NOMO-1 (cell line): ENCODE measurements around the gene WDR6.

Experiments used
- DNase-seq, 2 experiments: peaks; one replicate each; lab custom pipeline; 2025; ENCODE audit not compliant: unreplicated experiment in 2 of 2; lab: John Stamatoyannopoulos, UW

The WDR6 gene

DNA sequence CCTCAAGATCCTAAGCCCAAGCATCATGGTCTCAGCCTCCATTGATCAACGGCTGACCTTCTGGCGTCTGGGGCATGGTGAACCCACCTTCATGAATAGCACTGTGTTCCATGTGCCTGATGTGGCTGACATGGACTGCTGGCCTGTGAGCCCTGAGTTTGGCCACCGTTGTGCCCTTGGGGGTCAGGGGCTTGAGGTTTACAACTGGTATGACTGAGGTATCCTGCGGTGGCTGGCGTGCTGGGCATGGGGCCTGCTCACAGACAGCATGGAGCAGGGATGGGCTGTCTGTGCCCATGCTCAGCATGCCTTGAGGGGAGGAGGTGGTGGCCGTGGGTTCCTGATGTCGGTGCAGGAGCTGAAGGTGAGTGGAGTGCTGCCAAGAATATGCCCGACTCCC lies 7.9 kb downstream of the WDR6 start:
- DNase-seq = no peak

DNA sequence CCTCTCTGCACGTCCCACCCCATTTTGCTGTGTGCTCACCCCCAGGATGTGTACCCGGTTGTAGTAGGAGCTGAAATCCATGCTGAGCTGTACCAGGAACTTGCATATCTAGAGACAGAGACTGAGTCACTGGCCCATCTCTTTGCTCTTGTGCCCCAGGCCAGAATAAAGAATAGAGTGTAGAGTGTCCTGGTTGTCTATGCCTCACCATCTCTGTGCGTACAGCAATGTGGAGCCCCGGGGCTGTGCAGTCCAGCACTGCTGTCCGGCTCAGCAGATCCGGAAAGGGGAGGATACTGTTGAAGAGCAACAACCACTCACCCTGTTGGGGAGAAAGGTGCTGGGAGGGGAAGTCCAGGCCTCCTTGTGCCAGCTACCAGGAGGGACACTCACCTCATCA lies 8.6 kb downstream of the WDR6 start:
- no peak for DNase-seq

GRCh38 chr3:49016414-49017228 lies 9.4 kb downstream of the WDR6 start:
- no peak for DNase-seq

DNA sequence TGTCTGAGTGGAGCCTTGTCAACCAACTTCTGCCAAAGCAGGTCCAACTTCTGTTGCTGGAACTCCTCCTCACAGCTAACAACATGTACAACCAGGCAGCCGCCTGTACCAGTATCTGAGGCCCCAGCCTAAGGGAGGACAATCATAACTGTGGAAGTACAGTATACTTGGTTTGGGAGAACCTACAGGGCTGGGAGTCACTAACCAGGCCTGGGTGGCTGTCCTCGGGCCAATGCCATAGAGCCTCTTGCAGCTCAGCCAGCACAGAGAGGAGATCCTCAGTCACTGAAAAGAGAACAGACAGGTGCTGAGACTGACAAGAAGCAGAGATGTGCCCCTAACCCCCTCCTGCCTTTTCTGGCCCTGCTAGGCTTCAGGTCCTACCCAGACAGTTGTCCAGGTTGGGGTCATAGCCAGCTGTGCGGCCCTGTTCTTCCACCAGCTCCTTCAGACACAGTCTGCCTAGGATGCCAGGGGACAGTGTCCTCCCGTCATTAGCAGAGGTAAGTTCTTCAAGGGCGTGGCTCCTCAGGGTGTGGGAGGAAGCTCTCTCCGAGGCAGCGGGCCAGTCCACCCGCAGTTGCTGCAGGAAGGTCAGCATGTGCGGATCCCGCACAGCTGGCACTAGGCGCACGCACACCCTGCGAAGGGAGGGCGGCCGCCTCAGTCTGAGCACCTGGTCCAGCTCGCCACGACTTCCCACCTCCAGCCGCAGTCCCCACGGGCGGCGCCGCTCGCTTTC lies 10.2 kb downstream of the WDR6 start:
- peak; percentile 49 to 67 for DNase-seq

GRCh38 chr3:49017971-49018706 lies 10.9 kb downstream of the WDR6 start, which contains the start of gene DALRD3:
Gene DALRD3, minus strand, starts transcription at chr3:49018580. Its CDS starts 16 bp downstream, at chr3:49018564.
- peak; percentile 73 to 86 for DNase-seq

- DNase-seq = peak in 1 of 2 experiments; percentile 61
Measured at GRCh38 chr3:49018707-49019006, 11.5 kb downstream of the WDR6 start.

DNA sequence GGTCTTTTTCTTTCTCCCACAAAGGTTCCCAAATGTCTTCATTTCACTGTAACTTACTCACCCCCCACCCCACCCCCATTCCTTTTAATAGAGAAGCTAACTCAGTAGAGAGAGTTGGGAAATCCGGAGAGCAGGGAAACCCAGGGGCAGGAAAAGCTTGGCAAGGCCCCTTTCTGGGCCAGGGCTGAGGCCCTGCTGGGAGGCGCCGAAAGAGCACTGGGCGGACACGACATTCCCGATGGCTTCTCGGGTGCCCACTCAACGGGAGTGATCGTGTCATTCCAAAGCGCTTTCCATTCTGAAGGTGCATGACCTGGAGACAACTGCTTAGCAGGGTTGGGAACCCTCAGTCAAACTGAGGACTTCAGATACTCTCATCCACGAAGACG lies 12.7 kb downstream of the WDR6 start:
- no peak for DNase-seq

DNA sequence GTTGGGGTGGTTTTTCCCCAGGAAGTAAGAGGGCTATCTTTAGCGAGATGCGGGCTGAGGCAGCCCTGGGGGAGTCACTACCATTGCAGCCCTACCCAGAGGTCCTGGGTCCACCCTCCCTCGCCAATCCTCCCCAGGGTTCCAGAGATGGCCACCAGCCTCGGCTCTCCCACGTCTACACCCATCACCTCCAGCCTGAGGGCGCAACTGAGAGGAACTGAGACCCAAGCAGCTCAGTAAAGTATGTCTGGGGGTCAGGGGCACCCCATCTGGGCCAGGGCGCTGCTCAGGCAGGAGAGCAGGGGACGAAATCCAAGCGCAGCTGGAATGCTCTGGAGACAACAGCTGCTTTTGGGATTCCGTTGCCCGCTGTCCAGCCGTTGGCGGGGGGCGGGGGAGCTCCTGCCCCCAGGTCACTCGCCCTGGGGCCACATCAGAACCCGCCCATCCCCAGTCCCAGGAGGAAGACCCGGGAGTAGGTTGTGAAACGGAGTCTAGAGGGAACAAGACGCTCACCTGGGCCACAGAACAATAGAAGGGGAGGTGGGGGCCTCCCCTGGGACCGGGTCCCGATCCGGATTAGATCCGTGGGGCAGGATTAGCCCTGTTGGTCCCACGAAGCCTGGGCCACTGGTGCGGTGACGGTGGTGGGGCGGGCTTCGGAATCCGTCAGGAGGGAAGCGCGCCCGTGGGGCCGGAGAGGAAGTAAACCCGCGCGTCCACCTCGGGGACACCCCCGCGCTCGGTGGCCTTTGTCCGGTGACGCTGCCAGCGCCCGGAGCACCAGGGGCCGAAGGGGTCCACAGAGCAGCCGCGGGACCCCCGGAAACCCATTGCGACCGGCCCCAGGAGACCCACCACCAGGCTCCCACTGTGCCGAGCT lies 13.4 kb downstream of the WDR6 start:
- DNase-seq = peak; percentile 25 to 54

GRCh38 chr3:49021213-49021812 lies 14.1 kb downstream of the WDR6 start:
- peak; percentile 96 to 97 for DNase-seq

DNA sequence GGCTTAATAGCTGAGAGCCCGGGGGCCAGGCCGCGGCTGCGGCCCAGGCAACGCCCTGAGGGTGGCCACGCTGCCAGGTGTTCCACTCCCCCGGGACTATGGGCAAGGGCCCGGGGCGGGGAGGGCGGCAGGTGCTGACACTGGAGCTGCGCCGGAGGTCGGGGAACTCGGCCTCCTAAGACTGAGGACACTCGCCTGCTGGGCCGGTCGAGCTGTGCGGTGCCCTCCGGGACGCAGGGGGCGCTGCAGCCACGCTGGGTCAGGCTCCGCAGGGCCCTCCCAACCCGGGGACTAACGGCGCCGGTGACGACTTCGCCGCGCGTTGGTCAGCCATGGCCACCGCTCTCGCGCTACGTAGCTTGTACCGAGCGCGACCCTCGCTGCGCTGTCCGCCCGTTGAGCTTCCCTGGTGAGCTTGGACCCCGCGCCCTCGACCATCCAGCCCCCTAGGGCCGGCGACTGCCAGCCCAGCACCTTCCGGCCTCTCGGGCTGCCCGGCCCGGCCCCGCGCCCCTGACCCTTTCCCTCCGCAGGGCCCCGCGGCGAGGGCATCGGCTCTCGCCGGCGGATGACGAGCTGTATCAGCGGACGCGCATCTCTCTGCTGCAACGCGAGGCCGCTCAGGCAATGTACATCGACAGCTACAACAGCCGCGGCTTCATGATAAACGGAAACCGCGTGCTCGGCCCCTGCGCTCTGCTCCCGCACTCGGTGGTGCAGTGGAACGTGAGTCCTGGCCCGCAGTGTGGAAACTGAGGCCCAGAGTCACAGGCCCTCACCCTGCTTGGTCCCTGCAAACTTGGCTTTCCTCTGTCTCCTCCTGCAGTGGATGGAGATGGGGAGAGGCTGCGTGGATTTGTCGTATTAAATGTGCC lies 14.9 kb downstream of the WDR6 start, which contains the start of gene NDUFAF3:
TSS of gene NDUFAF3 (plus strand) at position 309 of the 875 bp plus-strand sequence. CDS start at position 333, 24 bp downstream.
- peak; percentile 85 to 87 for DNase-seq

- DNase-seq = peak in 1 of 2 experiments; percentile 24
Measured at GRCh38 chr3:49022688-49023171, 15.5 kb downstream of the WDR6 start.

DNA sequence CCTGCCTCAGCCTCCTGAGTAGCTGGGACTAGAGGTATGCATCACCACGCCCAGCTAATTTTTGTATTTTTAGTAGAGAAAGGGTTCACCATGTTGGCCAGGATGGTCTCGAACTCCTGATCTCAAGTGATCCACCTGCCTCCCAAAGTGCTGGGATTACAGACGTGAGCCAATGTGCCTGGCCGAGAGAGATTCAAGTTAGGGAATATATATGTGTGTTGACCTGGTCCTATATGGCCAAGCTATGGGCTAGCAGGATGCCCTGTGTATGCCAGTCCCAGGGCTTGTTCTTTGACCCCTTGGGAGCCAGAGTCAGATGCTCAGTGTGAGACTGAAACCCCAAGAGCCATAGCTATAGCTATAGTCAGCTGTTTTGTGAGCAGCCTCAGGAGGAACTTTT lies 16.6 kb downstream of the WDR6 start:
- DNase-seq = no peak

DNA sequence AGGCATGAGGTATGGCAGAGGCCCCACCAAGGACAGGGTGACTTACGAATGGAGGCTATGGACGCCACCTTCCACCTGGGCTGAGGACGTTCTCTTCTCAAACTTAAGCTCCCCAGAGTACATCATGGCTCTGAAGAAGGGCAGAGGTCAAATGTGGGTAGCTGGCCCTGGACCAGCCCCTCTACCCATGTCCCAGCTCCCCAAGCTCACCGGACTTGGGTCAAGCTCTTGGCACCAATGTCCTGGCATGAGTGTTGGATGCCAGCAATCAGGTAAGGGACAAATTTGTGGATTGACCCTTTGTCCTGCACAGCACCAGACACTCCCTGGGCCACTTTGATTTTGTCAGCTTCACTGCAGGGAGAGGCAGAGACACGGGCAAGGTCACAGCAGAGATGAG lies 17.3 kb downstream of the WDR6 start:
- DNase-seq = no peak

DNA sequence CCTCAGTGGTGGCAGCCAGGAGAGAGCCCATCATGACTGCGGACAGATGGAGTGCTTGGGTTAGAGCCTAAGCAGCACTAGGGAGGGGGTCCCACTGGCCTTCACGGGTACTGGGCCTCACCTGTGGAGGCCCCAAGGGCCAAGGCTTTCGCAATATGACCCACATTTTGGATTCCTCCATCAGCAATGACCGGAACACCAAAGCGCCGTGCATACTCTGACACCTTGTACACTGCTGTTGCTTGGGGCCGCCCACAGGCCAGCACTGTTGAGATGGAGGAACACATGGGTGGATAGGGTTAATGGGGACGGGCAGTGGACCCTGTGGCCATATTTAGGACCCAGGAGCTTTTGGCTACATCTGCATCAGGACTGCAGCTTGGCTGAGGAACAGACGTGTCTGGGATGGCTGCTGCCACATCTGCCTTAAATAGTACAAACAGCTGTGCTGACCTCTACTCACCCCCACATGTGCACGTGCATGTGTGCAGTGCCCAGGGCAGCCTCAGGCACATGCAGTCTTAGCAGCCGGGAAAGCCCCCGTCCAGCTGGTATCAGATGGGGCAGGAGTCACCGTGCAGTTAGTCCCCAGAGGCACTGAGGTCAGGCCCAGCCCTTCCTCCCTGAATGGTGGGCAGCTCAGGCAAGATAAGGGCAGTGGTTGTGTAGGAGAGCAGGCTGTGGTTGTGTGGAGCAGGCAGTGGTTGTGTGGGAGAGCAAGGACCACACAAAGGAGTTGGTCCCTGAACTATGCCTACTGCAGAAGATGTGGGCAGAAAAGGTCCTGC lies 18.0 kb downstream of the WDR6 start:
- no peak for DNase-seq

DNA sequence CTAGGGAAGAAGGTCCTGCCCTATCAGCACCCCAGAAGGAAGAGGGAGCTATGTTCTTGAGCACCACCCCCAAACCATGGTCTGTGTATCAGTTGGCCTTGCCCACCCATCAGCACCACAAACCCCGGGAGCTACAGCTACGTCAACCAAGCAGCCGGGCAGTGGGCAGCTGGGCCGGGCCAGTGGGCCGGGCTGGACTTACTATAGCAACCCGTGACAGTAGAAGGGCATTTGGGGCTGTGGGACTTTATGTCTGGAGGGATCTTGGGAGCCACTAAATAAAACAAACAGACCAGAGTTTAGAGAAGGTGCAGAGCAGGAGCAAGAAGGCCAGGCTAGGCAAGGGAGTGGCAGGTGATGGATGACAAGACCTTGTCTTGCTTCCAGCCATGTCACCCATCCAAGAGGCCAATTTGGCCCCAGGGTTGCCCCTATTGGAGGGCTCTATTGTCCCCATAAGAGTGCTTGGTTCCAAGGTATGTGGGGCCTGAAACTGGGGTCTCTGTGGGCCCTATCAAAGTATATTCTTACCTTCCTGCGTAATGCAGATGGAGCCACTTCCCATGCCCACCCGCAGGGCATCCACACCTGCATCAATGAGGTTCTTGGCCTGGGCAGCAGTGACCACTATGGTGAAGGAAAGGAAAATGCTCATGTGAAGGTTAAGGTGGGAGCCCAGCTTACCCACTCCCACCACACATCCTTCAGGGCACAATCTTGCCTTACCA lies 18.8 kb downstream of the WDR6 start:
- no peak for DNase-seq

GRCh38 chr3:49026536-49026935 lies 19.3 kb downstream of the WDR6 start:
- no peak for DNase-seq

DNA sequence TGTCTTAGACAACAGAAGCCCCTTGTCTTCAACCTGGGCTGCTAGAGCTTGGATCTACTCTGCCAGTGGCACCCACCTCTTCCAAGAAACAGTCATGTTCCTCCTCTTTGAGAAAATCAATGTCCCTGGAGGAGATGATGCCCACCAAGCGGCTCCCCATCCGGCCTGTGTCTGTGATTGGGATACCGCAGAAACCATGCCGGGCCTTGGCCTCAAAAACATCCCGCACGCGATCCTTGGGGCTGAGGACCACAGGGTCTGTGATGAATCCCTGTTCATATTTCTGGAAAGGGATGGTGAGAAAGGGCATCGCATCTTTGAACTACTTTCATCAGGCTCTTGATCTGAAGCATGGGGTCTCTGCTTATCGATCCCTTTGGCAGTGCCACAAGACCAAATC lies 20.4 kb downstream of the WDR6 start:
- DNase-seq = no peak
